ENCODE data around the gene L3MBTL4. TPM values are rescaled to one million over a fixed set of nuclear protein-coding genes. Genes with fewer than 3 reads are reported as not detected.
"Not testable (repeated sequence)": the region's sequence is repeated elsewhere in the genome, so short reads cannot be mapped to it uniquely, and the experiment has no call there.

Gene L3MBTL4
- total and polyA plus RNA-seq, 8 donors: 2.5 to 15.1 (median 6.4) TPM

GRCh38 chr18:6155707-6156106, 259.0 kb downstream of the L3MBTL4 start:
- no peak for TF ChIP-seq CTCF (IDR thresholded peaks at IDR 0.05)
- intact Hi-C loops (cut with DNase I): no loop called here
- no peak for DNase-seq
- no peaks in the 10 kb centered on the region for H3K27me3 ChIP-seq
- H3K4me3 ChIP-seq: no peak overlapping the region
- H3K4me1 ChIP-seq: no peaks in the 10 kb centered on the region
- 86 to 89% methylated on average over 2 of the region's 2 CpGs for WGBS, 2 donors
- no peak for ATAC-seq
- H3K9me3 ChIP-seq: no peaks in the 10 kb centered on the region
- FAIRE-seq: no peak
- H3K36me3 ChIP-seq: no peaks in the 10 kb centered on the region
- no peak overlapping the region for H3K27ac ChIP-seq

GRCh38 chr18:6150430-6150829, 264.3 kb downstream of the L3MBTL4 start:
- H3K27me3 ChIP-seq: no peaks in the 10 kb centered on the region
- H3K4me3 ChIP-seq: no peak overlapping the region
- 36 to 42% methylated on average over 3 of the region's 3 CpGs for WGBS, 2 donors
- peak in 2 of 4 donors; percentile 34 to 37 for ATAC-seq
- H3K4me1 ChIP-seq: no peaks in the 10 kb centered on the region
- H3K27ac ChIP-seq: no peak overlapping the region
- no peaks in the 10 kb centered on the region for H3K36me3 ChIP-seq
- DNase-seq: no peak
- intact Hi-C loops (cut with DNase I): no loop called here
- TF ChIP-seq CTCF (IDR thresholded peaks at IDR 0.05): no peak
- H3K9me3 ChIP-seq: no peaks in the 10 kb centered on the region
- FAIRE-seq: no peak

- Histone ChIP-seq H3K36me3 (no peaks in the 10 kb centered on the region), H3K9me3 (no peaks in the 10 kb centered on the region), H3K27me3 (no peaks in the 10 kb centered on the region), H3K27ac (no peak overlapping the region), H3K4me3 (no peak overlapping the region), H3K4me1 (no peaks in the 10 kb centered on the region)
- TF ChIP-seq CTCF (IDR thresholded peaks at IDR 0.05): no peak
- no peak for DNase-seq
- intact Hi-C loops (cut with DNase I): no loop called here
- no peak for ATAC-seq
- WGBS, 2 donors: 91% methylated on average over 16 of the region's 16 CpGs
- FAIRE-seq: no peak
These were observed 268.4 kb downstream of the L3MBTL4 start for GRCh38 chr18:6146307-6146661.

- Histone ChIP-seq H3K9me3 (no peaks in the 10 kb centered on the region), H3K4me3 (no peak overlapping the region), H3K4me1 (no peaks in the 10 kb centered on the region), H3K36me3 (no peaks in the 10 kb centered on the region), H3K27me3 (no peaks in the 10 kb centered on the region), H3K27ac (no peak overlapping the region)
- ATAC-seq (no peak), DNase-seq (peak in 1 of 6 donors; percentile 40), FAIRE-seq (no peak)
- intact Hi-C loops (cut with DNase I): no loop called here
- WGBS, 2 donors: 86 to 89% methylated on average over 18 of the region's 18 CpGs
- TF ChIP-seq CTCF (IDR thresholded peaks at IDR 0.05): no peak
These were observed 268.9 kb downstream of the L3MBTL4 start for GRCh38 chr18:6145645-6146306.

GRCh38 chr18:6139007-6139406, 275.7 kb downstream of the L3MBTL4 start:
- no peaks in the 10 kb centered on the region for H3K9me3 ChIP-seq
- no peak for ATAC-seq
- no peak overlapping the region for H3K4me3 ChIP-seq
- TF ChIP-seq CTCF (IDR thresholded peaks at IDR 0.05): no peak
- DNase-seq: no peak
- no peak overlapping the region for H3K27ac ChIP-seq
- H3K4me1 ChIP-seq: no peaks in the 10 kb centered on the region
- H3K27me3 ChIP-seq: no peaks in the 10 kb centered on the region
- 95 to 99% methylated on average over 3 of the region's 3 CpGs for WGBS, 2 donors
- H3K36me3 ChIP-seq: no peaks in the 10 kb centered on the region
- intact Hi-C loops (cut with DNase I): no loop called here
- no peak for FAIRE-seq

- H3K4me1 ChIP-seq; H3K27me3 ChIP-seq; intact Hi-C loops (cut with DNase I); ATAC-seq; H3K4me3 ChIP-seq; H3K27ac ChIP-seq; H3K36me3 ChIP-seq; H3K9me3 ChIP-seq; FAIRE-seq; DNase-seq: not testable (repeated sequence)
- WGBS, 2 donors: 94 to 96% methylated on average over 1 of the region's 1 CpG
These were observed 278.8 kb downstream of the L3MBTL4 start for GRCh38 chr18:6135901-6136300.

GRCh38 chr18:6135029-6135428, 279.7 kb downstream of the L3MBTL4 start:
- H3K4me1 ChIP-seq; FAIRE-seq; ATAC-seq; H3K4me3 ChIP-seq; intact Hi-C loops (cut with DNase I); H3K27ac ChIP-seq; DNase-seq; H3K27me3 ChIP-seq; H3K36me3 ChIP-seq; H3K9me3 ChIP-seq: not testable (repeated sequence)
- WGBS, 2 donors: 94 to 97% methylated on average over 2 of the region's 2 CpGs
